ENCODE results near the gene SPO11. TPM values are rescaled to one million over a fixed set of nuclear protein-coding genes. Genes with fewer than 3 reads are reported as not detected.
A peak's percentile ranks its signal among the peaks of the same experiment; 100 is the strongest.

The SPO11 gene
- total and polyA plus RNA-seq, 2 of the 13 experiments (the other 11 are each of a cell fraction or from before 2014, with no cell fraction given): not detected

DNA sequence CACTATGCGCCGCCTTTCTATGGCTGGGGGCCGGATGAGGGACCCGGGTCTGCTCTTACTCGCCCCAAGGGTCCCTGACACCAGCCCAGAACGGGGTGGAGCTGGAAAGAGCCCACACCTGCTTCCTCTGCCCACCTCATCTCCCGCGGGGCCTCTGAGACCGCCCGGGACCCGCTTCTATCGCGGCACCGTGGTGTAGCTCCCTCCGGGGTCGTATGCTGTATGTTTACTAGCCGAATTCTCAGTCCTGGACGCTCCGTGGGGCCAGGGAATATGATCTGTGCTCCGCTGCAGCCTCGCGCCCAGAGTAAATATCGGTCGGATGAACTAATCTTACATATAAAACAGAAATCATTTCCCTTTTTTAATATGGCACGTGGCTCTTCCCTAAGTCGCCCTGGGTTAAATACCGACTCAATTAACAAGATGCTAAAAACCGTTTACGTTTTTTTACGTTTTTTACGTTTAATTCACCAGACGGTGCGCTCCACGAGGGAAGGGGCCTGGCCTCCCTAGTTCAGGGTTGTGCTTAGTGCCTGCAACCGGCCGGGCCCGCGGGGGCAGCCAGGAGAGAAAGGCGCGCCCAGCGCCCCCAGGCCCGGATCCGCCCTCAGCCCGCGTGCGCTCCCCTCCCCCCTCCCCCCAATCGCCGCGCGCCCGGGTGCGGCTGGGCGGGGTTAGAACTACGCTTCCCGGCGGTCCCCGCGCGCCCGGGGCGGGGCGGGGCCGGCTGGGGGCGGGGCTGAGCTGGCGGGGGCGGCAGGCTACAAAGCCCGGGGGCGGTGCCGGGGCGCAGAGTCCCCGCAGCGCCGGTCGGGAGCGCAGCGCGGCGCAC, 61.2 kb downstream of the SPO11 start, which contains the start of gene RBM38 (continued):
- TF ChIP-seq ATF1 (CRISPR knock-in tag; IDR thresholded peaks at IDR 0.05) (no peak), SP4 (CRISPR knock-in tag; IDR thresholded peaks at IDR 0.05) (peak; percentile 82), ZSCAN20 (CRISPR knock-in tag; IDR thresholded peaks at IDR 0.05; ENCODE audit: borderline replicate concordance) (0 out of 2 replicates have a peak, but pooled peaks have one; percentile 33), SPEN (CRISPR knock-in tag; IDR thresholded peaks at IDR 0.05; ENCODE audit: low read depth) (peak; percentile 47), MED13 (CRISPR knock-in tag; IDR thresholded peaks at IDR 0.05) (0 out of 2 replicates have a peak, but pooled peaks have one; percentile 9), TSC22D2 (CRISPR knock-in tag; IDR thresholded peaks at IDR 0.05; ENCODE audit: borderline replicate concordance) (no peak), ZNF10 (CRISPR knock-in tag; IDR thresholded peaks at IDR 0.05; ENCODE audit: borderline replicate concordance, low read depth) (no peak), ZNF34 (CRISPR knock-in tag; IDR thresholded peaks at IDR 0.05; ENCODE audit: borderline replicate concordance) (no peak), SP2 (CRISPR knock-in tag; IDR thresholded peaks at IDR 0.05) (peak; percentile 15; the same call in 1 of the 2 replicates), RBM39 (IDR thresholded peaks at IDR 0.05; ENCODE audit: low read depth, low read length, poor library complexity, severe bottlenecking) (no peak), ARNT2 (CRISPR knock-in tag; IDR thresholded peaks at IDR 0.05; ENCODE audit: low read depth) (no peak), MED1 (CRISPR knock-in tag; IDR thresholded peaks at IDR 0.05) (no peak), NR1H2 (CRISPR knock-in tag; IDR thresholded peaks at IDR 0.05; ENCODE audit: borderline replicate concordance, low read depth) (no peak), SAP130 (CRISPR knock-in tag; IDR thresholded peaks at IDR 0.05; ENCODE audit: low read depth) (peak; percentile 36; the same call in 1 of the 2 replicates), TBX3 (IDR thresholded peaks at IDR 0.05; ENCODE audit: borderline replicate concordance) (no peak), CBX1 (IDR thresholded peaks at IDR 0.05; ENCODE audit: low read depth) (no peak), SALL1 (CRISPR knock-in tag; IDR thresholded peaks at IDR 0.05) (peak; percentile 21; the same call in 1 of the 2 replicates), ZBTB42 (CRISPR knock-in tag; IDR thresholded peaks at IDR 0.05) (no peak), ZNF468 (CRISPR knock-in tag; IDR thresholded peaks at IDR 0.05) (0 out of 2 replicates have a peak, but pooled peaks have one; percentile 48), SATB2 (CRISPR knock-in tag; IDR thresholded peaks at IDR 0.05) (0 out of 2 replicates have a peak, but pooled peaks have one; percentile 39), ZNF607 (CRISPR knock-in tag; IDR thresholded peaks at IDR 0.05; ENCODE audit: borderline replicate concordance) (0 out of 2 replicates have a peak, but pooled peaks have one; percentile 11), POLR2AphosphoS5 (IDR thresholded peaks at IDR 0.05; ENCODE audit: low read depth, low read length) (peak; percentile 26), ZNF550 (CRISPR knock-in tag; IDR thresholded peaks at IDR 0.05; ENCODE audit: borderline replicate concordance) (no peak), ASH2L (IDR thresholded peaks at IDR 0.05; ENCODE audit: insufficient read length, low read depth, low read length) (peak; percentile 18), ONECUT2 (CRISPR knock-in tag; IDR thresholded peaks at IDR 0.05) (no peak)
- TF ChIP-seq, protein P1, sequence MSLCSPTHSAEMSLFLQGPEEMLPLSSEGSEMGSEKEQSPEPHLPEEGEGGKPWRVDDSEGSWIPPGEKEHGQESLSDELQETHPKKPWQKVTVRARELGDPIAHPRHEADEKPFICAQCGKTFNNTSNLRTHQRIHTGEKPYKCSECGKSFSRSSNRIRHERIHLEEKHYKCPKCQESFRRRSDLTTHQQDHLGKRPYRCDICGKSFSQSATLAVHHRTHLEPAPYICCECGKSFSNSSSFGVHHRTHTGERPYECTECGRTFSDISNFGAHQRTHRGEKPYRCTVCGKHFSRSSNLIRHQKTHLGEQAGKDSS (CRISPR knock-in tag; IDR thresholded peaks at IDR 0.05; ENCODE audit: borderline replicate concordance, low read depth): no peak
- TF ChIP-seq, protein P2, sequence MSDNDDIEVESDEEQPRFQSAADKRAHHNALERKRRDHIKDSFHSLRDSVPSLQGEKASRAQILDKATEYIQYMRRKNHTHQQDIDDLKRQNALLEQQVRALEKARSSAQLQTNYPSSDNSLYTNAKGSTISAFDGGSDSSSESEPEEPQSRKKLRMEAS (IDR thresholded peaks at IDR 0.05): peak; percentile 72
- TF ChIP-seq, protein P3, sequence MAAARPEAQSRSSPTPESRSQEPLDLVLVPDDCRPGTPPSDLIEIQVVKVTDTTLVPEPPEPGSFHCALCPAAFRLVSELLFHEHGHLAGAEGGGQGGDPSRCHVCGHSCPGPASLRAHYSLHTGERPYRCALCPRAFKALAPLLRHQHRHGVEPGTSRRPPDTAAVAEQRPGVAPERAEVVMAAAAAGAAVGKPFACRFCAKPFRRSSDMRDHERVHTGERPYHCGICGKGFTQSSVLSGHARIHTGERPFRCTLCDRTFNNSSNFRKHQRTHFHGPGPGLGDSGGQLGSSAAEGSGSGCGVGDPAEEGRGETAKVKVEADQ (CRISPR knock-in tag; IDR thresholded peaks at IDR 0.05; ENCODE audit: borderline replicate concordance): peak; percentile 82; the same call in 1 of the 2 replicates
